B cell (primary cell): ENCODE results near the gene DOCK3. TPM values are rescaled to one million over a fixed set of nuclear protein-coding genes. Genes with fewer than 3 reads are reported as not detected.
"Not testable (repeated sequence)": the region's sequence is repeated elsewhere in the genome, so short reads cannot be mapped to it uniquely, and the experiment has no call there.

Experiments
- ATAC-seq: fragments of 200-7000 bp; cut with Tn5 transposase; one replicate; pipeline ENCODE4 v1.10.0; 2021; ENCODE audit warnings: low read depth, mild to moderate bottlenecking, moderate number of reproducible peaks, moderate library complexity
- CTCF ChIA-PET: fragments of 350-600 bp; sonication (Branson Sonifier 250); formaldehyde crosslinking; loops from one replicate; lab custom pipeline; 2021; ENCODE audit warnings: antibody characterized with exemption, inconsistent platforms; lab: Charles Lee
- POLR2A ChIA-PET: fragments of 350-600 bp; sonication (Branson Sonifier 250); formaldehyde crosslinking; loops from one replicate; lab custom pipeline; 2021; ENCODE audit warnings: antibody characterized with exemption; lab: Charles Lee
- DNase-seq: peaks from one replicate; pipeline ENCODE4 v3.0.0; 2013
- H2AFZ ChIP-seq: 2 replicates; pipeline ENCODE4 v1.6.1; 2012; ENCODE audit warnings: mild to moderate bottlenecking, low read depth, low read length; ENCODE audit not compliant: insufficient read depth, poor library complexity, severe bottlenecking
- H3K27ac ChIP-seq, 2 donors: 1 replicate in 1 of 2; 2 replicates in 1 of 2; pipeline ENCODE4 v1.5.1; 2012 to 2013; ENCODE audit warnings: low read length in 2 of 2, mild to moderate bottlenecking in 2 of 2, moderate library complexity in 1 of 2
- H3K27me3 ChIP-seq, 4 experiments: fragments of 200-600 bp in 1 of 4; sonication (generic) in 1 of 4; replicated peaks in 1 of 4; 1 replicate in 2 of 4; 2 replicates in 2 of 4; pipeline versions ENCODE4 v1.6.1 to v1.7.0; 2013 to 2016; ENCODE audit warnings: low read length in 3 of 4, mild to moderate bottlenecking in 2 of 4, mixed read lengths in 1 of 4, moderate library complexity in 1 of 4; ENCODE audit not compliant: insufficient read depth in 4 of 4, control insufficient read depth in 3 of 4; ENCODE audit errors: control extremely low read depth in 1 of 4
- H3K36me3 ChIP-seq, 2 experiments: replicated peaks in 1 of 2; 1 replicate in 1 of 2; 2 replicates in 1 of 2; pipeline versions ENCODE4 v1.6.1 to v1.7.1; 2013; ENCODE audit warnings: low read length in 1 of 2; ENCODE audit not compliant: insufficient read depth in 2 of 2, control insufficient read depth in 1 of 2; ENCODE audit errors: control extremely low read depth in 1 of 2, extremely low read depth in 1 of 2
- H3K4me1 ChIP-seq, 2 donors: fragments of 200-600 bp in 1 of 2; sonication (generic) in 1 of 2; 1 replicate in 1 of 2; 2 replicates in 1 of 2; pipeline versions ENCODE4 v1.5.1 to v1.6.1; 2013 to 2017; ENCODE audit warnings: low read length in 2 of 2; ENCODE audit not compliant: control insufficient read depth in 2 of 2, insufficient read depth in 2 of 2
- H3K4me2 ChIP-seq: replicated peaks from 2 replicates; pipeline ENCODE3; 2012; ENCODE audit warnings: mild to moderate bottlenecking, low read depth, low read length; ENCODE audit not compliant: poor library complexity, severe bottlenecking
- H3K4me3 ChIP-seq, 5 experiments: fragments of 200-600 bp in 1 of 5; sonication (generic) in 1 of 5; 1 replicate in 3 of 5; 2 replicates in 2 of 5; pipeline versions ENCODE4 v1.5.1 to v1.7.0; 2011 to 2016; ENCODE audit warnings: low read length in 4 of 5, mild to moderate bottlenecking in 4 of 5, low read depth in 2 of 5, control low read depth in 1 of 5, moderate library complexity in 1 of 5; ENCODE audit not compliant: insufficient read depth in 1 of 5; ENCODE audit errors: control extremely low read depth in 1 of 5, extremely low read depth in 1 of 5
- H3K79me2 ChIP-seq: fragments of 200-600 bp; sonication (generic); one replicate; pipeline ENCODE4 v1.6.0; 2016; ENCODE audit warnings: low read length; ENCODE audit not compliant: control insufficient read depth, insufficient read depth
- H3K9ac ChIP-seq: fragments of 200-600 bp; sonication (generic); 2 replicates; pipeline ENCODE4 v1.6.1; 2017; ENCODE audit warnings: mild to moderate bottlenecking, low read length, moderate library complexity
- H3K9me3 ChIP-seq, 3 donors: one replicate each; pipeline versions ENCODE4 v1.6.1 to v1.7.1; 2013; ENCODE audit warnings: low read length in 2 of 3; ENCODE audit not compliant: control insufficient read depth in 2 of 3, insufficient read depth in 1 of 3; ENCODE audit errors: control extremely low read depth in 1 of 3
- H4K20me1 ChIP-seq: 2 replicates; pipeline ENCODE4 v1.6.0; 2012; ENCODE audit warnings: mild to moderate bottlenecking, low read length; ENCODE audit not compliant: insufficient read depth, control insufficient read depth, poor library complexity, severe bottlenecking
- H3K27ac Mint-ChIP-seq: one replicate; pipeline ENCODE4 v1.8.0; 2021; ENCODE audit warnings: mixed read lengths
- H3K27me3 Mint-ChIP-seq: one replicate; pipeline ENCODE4 v1.8.0; 2021; ENCODE audit warnings: mixed read lengths
- H3K4me1 Mint-ChIP-seq: one replicate; pipeline ENCODE4 v1.8.0; 2021; ENCODE audit warnings: mixed read lengths
- H3K4me3 Mint-ChIP-seq: one replicate; pipeline ENCODE4 v1.8.0; 2021; ENCODE audit warnings: mixed read lengths
- H3K9me3 Mint-ChIP-seq: one replicate; pipeline ENCODE4 v1.8.0; 2022; ENCODE audit warnings: mixed read lengths; ENCODE audit not compliant: insufficient read depth
- CTCF ChIP-seq: fragments of 200-600 bp; IDR thresholded peaks from one replicate; pipeline ENCODE4 v1.8.0; 2022; ENCODE audit warnings: antibody characterized with exemption, mild to moderate bottlenecking
- EZH2 ChIP-seq: IDR thresholded peaks from 2 replicates; pipeline ENCODE4 v1.6.1; 2012; ENCODE audit warnings: borderline replicate concordance, low read depth, mild to moderate bottlenecking, moderate library complexity, low read length; ENCODE audit not compliant: insufficient read depth, poor library complexity, severe bottlenecking
- WGBS: methylation state at CpG from one replicate; pipeline ENCODE4 v1.1.5; 2013; ENCODE audit warnings: missing lambda C conversion rate; ENCODE audit not compliant: insufficient coverage; 5-methylcytosine and 5-hydroxymethylcytosine counted together
- intact Hi-C: fragments of 100-400 bp; cut with micrococcal nuclease; formaldehyde crosslinking; loops from one replicate; pipeline ENCODE4 v1.10.0; 2022
- polyA plus RNA-seq: library from polyadenylated mRNA; depleted of rRNA; stranded (reverse); fragments of >200 nt; gene quantifications from 2 replicates; pipeline ENCODE4 v1.2.3, GENCODE V29; 2012
- total RNA-seq, 2 donors: library from RNA; stranded (reverse); fragments of 120-200 nt in 1 of 2; gene quantifications; 1 replicate in 1 of 2; 2 replicates in 1 of 2; pipeline versions ENCODE4 v1.2.3 to v1.2.4, GENCODE V29; 2013 to 2022

DOCK3 gene
- total and polyA plus RNA-seq, 2 donors (not counting 1 experiment from before 2014, with no cell fraction given): 0.06 to 0.30 TPM

- Histone ChIP-seq H4K20me1 (no peaks in the 10 kb centered on the region), H2AFZ (no peak overlapping the region), H3K9ac (no peak overlapping the region), H3K4me1 (no peaks in the 10 kb centered on the region), H3K79me2 (no peaks in the 10 kb centered on the region), H3K9me3 (peaks cover 13 to 32% (median 23%) of the 10 kb centered on the region in 3 donors), H3K27me3 (no peaks in the 10 kb centered on the region), H3K4me3 (no peak overlapping the region), H3K36me3 (no peaks in the 10 kb centered on the region), H3K27ac (no peak overlapping the region), H3K4me2 (no peak overlapping the region)
- no peak overlapping the region for H3K27ac Mint-ChIP-seq
- H3K9me3 Mint-ChIP-seq: peaks cover 5% of the 10 kb centered on the region
- intact Hi-C loops: no loop called here
- TF ChIP-seq EZH2: no peak
- TF ChIP-seq CTCF: no peak
- ChIA-PET CTCF (no interaction called here), POLR2A (no interaction called here)
- ATAC-seq (no peak), DNase-seq (no peak)
- H3K27me3 Mint-ChIP-seq: peaks cover 12% of the 10 kb centered on the region
- no peak overlapping the region for H3K4me3 Mint-ChIP-seq
- no peaks in the 10 kb centered on the region for H3K4me1 Mint-ChIP-seq
These were observed 502.2 kb downstream of the DOCK3 start for GRCh38 chr3:51176923-51177322.

- not testable (repeated sequence) for H3K27me3 Mint-ChIP-seq, H3K36me3 ChIP-seq
These were observed 511.7 kb downstream of the DOCK3 start for GRCh38 chr3:51186446-51186845.

More at GRCh38 chr3:51186446-51186845, 511.7 kb downstream of the DOCK3 start:
- POLR2A ChIA-PET, intact Hi-C loops, H3K4me1 ChIP-seq, H3K9me3 Mint-ChIP-seq, H3K9ac ChIP-seq, H3K4me2 ChIP-seq, H3K27ac ChIP-seq, H3K27ac Mint-ChIP-seq, H3K79me2 ChIP-seq, H3K4me3 Mint-ChIP-seq, DNase-seq, H2AFZ ChIP-seq, H3K27me3 ChIP-seq, H3K4me1 Mint-ChIP-seq, ATAC-seq, H3K4me3 ChIP-seq, CTCF ChIA-PET, H4K20me1 ChIP-seq: not testable (repeated sequence)
- WGBS: 78% methylated on average over 3 of the region's 3 CpGs
- H3K9me3 ChIP-seq: peaks cover 0 to 15% (median 0%) of the 10 kb centered on the region in 3 donors
